IMR-90 (cell line): ENCODE data around the gene RNF186. TPM values are rescaled to one million over a fixed set of nuclear protein-coding genes. Genes with fewer than 3 reads are reported as not detected.

Experiments used
- ATAC-seq: fragments of 200-7000 bp; cut with Tn5 transposase; 2 replicates; pipeline ENCODE4 v1.9.1; 2020; ENCODE audit warnings: low read depth, mild to moderate bottlenecking, moderate library complexity
- BruUV-seq: library from RNA; stranded (reverse); fragments of 400-500 nt; replicated peaks from 2 replicates; lab custom pipeline; 2021; lab: Mats Ljungman, UMichigan
- CTCF ChIA-PET: fragments of 300-600 bp; formaldehyde crosslinking; extraction: SDS; loops from one replicate; lab custom pipeline; 2021; ENCODE audit warnings: antibody characterized with exemption; lab: Yijun Ruan, JAX
- POLR2A ChIA-PET: fragments of 300-600 bp; sonication (Branson Sonifier 250); formaldehyde crosslinking; loops from one replicate; lab custom pipeline; 2022; ENCODE audit warnings: antibody characterized with exemption; ENCODE audit not compliant: unreplicated experiment; lab: Charles Lee
- DNase-seq: peaks from one replicate; pipeline ENCODE4 v3.0.0; 2013
- H2AFZ ChIP-seq: replicated peaks from 2 replicates; pipeline ENCODE3; 2013; ENCODE audit warnings: low read length, mild to moderate bottlenecking; ENCODE audit not compliant: poor library complexity
- H2AK5ac ChIP-seq: 2 replicates; pipeline ENCODE4 v1.6.1; 2013; ENCODE audit warnings: low read depth, low read length, inconsistent platforms
- H2AK9ac ChIP-seq: replicated peaks from 2 replicates; pipeline ENCODE3; 2013; ENCODE audit warnings: mild to moderate bottlenecking, low read depth, low read length, moderate library complexity; ENCODE audit not compliant: poor library complexity
- H2BK120ac ChIP-seq: 2 replicates; pipeline ENCODE4 v1.6.1; 2013; ENCODE audit warnings: low read depth, low read length, inconsistent platforms
- H2BK15ac ChIP-seq: 3 replicates; pipeline ENCODE4 v1.6.1; 2013; ENCODE audit warnings: low read depth, low read length, inconsistent platforms
- H2BK20ac ChIP-seq: 2 replicates; pipeline ENCODE4 v1.6.1; 2013; ENCODE audit warnings: low read depth, mild to moderate bottlenecking, inconsistent platforms, low read length, moderate library complexity
- H2BK5ac ChIP-seq: 2 replicates; pipeline ENCODE4 v1.6.1; 2013; ENCODE audit warnings: mild to moderate bottlenecking, low read depth, low read length, inconsistent platforms; ENCODE audit not compliant: poor library complexity, severe bottlenecking
- H3K14ac ChIP-seq: replicated peaks from 2 replicates; pipeline ENCODE4 v1.6.1; 2013; ENCODE audit warnings: low read depth, low read length, inconsistent platforms
- H3K18ac ChIP-seq: 2 replicates; pipeline ENCODE4 v1.6.1; 2013; ENCODE audit warnings: low read depth, low read length, control low read depth
- H3K23ac ChIP-seq: 2 replicates; pipeline ENCODE4 v1.6.1; 2013; ENCODE audit warnings: low read depth, low read length, inconsistent platforms
- H3K27ac ChIP-seq: 2 replicates; pipeline ENCODE4 v1.5.1; 2013; ENCODE audit warnings: mild to moderate bottlenecking, control low read depth, low read length; ENCODE audit not compliant: insufficient read depth
- H3K27me3 ChIP-seq: 2 replicates; pipeline ENCODE4 v1.6.1; 2013; ENCODE audit warnings: low read length; ENCODE audit not compliant: control insufficient read depth, insufficient read depth
- H3K36me3 ChIP-seq: 2 replicates; pipeline ENCODE4 v1.6.1; 2013; ENCODE audit warnings: low read length, mixed read lengths; ENCODE audit not compliant: control insufficient read depth, insufficient read depth
- H3K4ac ChIP-seq: 2 replicates; pipeline ENCODE4 v1.6.1; 2013; ENCODE audit warnings: low read depth, low read length, inconsistent platforms
- H3K4me1 ChIP-seq: 2 replicates; pipeline ENCODE4 v1.6.1; 2013; ENCODE audit warnings: low read length, mixed read lengths; ENCODE audit not compliant: control insufficient read depth, insufficient read depth
- H3K4me2 ChIP-seq: 2 replicates; pipeline ENCODE4 v1.6.1; 2013; ENCODE audit warnings: low read depth, mild to moderate bottlenecking, control low read depth, low read length, moderate library complexity
- H3K4me3 ChIP-seq: 2 replicates; pipeline ENCODE4 v1.5.1; 2013; ENCODE audit warnings: low read depth, mild to moderate bottlenecking, control low read depth, low read length, moderate library complexity; ENCODE audit not compliant: insufficient read depth
- H3K56ac ChIP-seq: 2 replicates; pipeline ENCODE4 v1.6.1; 2013; ENCODE audit warnings: low read length, inconsistent platforms; ENCODE audit not compliant: insufficient read depth; ENCODE audit errors: extremely low read depth
- H3K79me1 ChIP-seq, 2 experiments: 2 replicates each; pipeline ENCODE4 v1.6.1; 2013; ENCODE audit warnings: low read length in 2 of 2, inconsistent platforms in 1 of 2, low read depth in 1 of 2
- H3K9ac ChIP-seq: 2 replicates; pipeline ENCODE4 v1.6.1; 2013; ENCODE audit warnings: low read depth, low read length, control low read depth
- H3K9me1 ChIP-seq: 2 replicates; pipeline ENCODE4 v1.6.1; 2013; ENCODE audit warnings: low read length, inconsistent platforms; ENCODE audit not compliant: insufficient read depth
- H3K9me3 ChIP-seq: 2 replicates; pipeline ENCODE4 v1.6.1; 2013; ENCODE audit warnings: low read length; ENCODE audit not compliant: control insufficient read depth, insufficient read depth
- H4K20me1 ChIP-seq: 2 replicates; pipeline ENCODE4 v1.6.1; 2013; ENCODE audit warnings: low read length, inconsistent platforms; ENCODE audit not compliant: insufficient read depth
- H4K5ac ChIP-seq: 2 replicates; pipeline ENCODE4 v1.6.1; 2013; ENCODE audit warnings: mild to moderate bottlenecking, low read depth, low read length, control low read depth
- H4K8ac ChIP-seq, 2 experiments: 2 replicates each; pipeline ENCODE4 v1.6.1; 2013; ENCODE audit warnings: low read depth in 2 of 2, low read length in 2 of 2, control low read depth in 1 of 2, inconsistent platforms in 1 of 2
- H4K91ac ChIP-seq: 2 replicates; pipeline ENCODE4 v1.6.1; 2013; ENCODE audit warnings: low read depth, low read length, inconsistent platforms; ENCODE audit not compliant: insufficient read depth
- BHLHE40 ChIP-seq: fragments of 150-350 bp; IDR thresholded peaks from 2 replicates; pipeline ENCODE4 v1.6.1; 2016; ENCODE audit warnings: mild to moderate bottlenecking, low read depth, low read length
- CEBPB ChIP-seq: IDR thresholded peaks from 2 replicates; pipeline ENCODE4 v1.6.1; 2012; ENCODE audit warnings: low read depth, low read length, improper control_type of control experiment
- CHD1 ChIP-seq: IDR thresholded peaks from 2 replicates; pipeline ENCODE4 v1.6.1; 2012; ENCODE audit warnings: low read depth, low read length, improper control_type of control experiment
- FOS ChIP-seq: fragments of 150-350 bp; IDR thresholded peaks from 2 replicates; pipeline ENCODE4 v1.6.1; 2016; ENCODE audit warnings: low read depth, low read length
- MAFK ChIP-seq: IDR thresholded peaks from 2 replicates; pipeline ENCODE4 v1.6.1; 2012; ENCODE audit warnings: low read depth, low read length, improper control_type of control experiment
- MAZ ChIP-seq: IDR thresholded peaks from 2 replicates; pipeline ENCODE4 v1.6.1; 2012; ENCODE audit warnings: low read depth, mild to moderate bottlenecking, low read length, improper control_type of control experiment, moderate library complexity, borderline replicate concordance
- MXI1 ChIP-seq: IDR thresholded peaks from 2 replicates; pipeline ENCODE4 v1.6.1; 2012; ENCODE audit warnings: low read depth, mild to moderate bottlenecking, low read length, moderate library complexity, borderline replicate concordance
- NFE2L2 ChIP-seq: fragments of 150-350 bp; IDR thresholded peaks from 2 replicates; pipeline ENCODE4 v1.6.1; 2016; ENCODE audit warnings: low read depth, mild to moderate bottlenecking, low read length
- POLR2A ChIP-seq: IDR thresholded peaks from 2 replicates; pipeline ENCODE4 v1.6.1; 2012; ENCODE audit warnings: mild to moderate bottlenecking, low read depth, low read length
- RAD21 ChIP-seq: IDR thresholded peaks from 2 replicates; pipeline ENCODE4 v1.6.1; 2012; ENCODE audit warnings: low read length, improper control_type of control experiment
- RCOR1 ChIP-seq: IDR thresholded peaks from 2 replicates; pipeline ENCODE4 v1.6.1; 2012; ENCODE audit warnings: mild to moderate bottlenecking, low read length, improper control_type of control experiment; ENCODE audit not compliant: insufficient replicate concordance
- SMC3 ChIP-seq: fragments of 150-350 bp; IDR thresholded peaks from 2 replicates; pipeline ENCODE4 v1.6.1; 2016; ENCODE audit warnings: low read depth, mild to moderate bottlenecking, antibody characterized with exemption, low read length, moderate library complexity
- WGBS, 2 experiments: methylation state at CpG; one replicate each; pipeline versions ENCODE4 v1.1.5 to v1.1.7; 2013; ENCODE audit warnings: missing lambda C conversion rate in 2 of 2; ENCODE audit not compliant: insufficient read length in 1 of 2; ENCODE audit errors: extremely low coverage in 2 of 2; 5-methylcytosine and 5-hydroxymethylcytosine counted together
- dilution Hi-C: fragments of 300-500 bp; cut with HindIII; formaldehyde crosslinking; loops from one replicate; pipeline ENCODE4 v1.14.3; 2018; ENCODE audit warnings: low sequenced_read_pairs; ENCODE audit not compliant: unreplicated experiment
- in situ Hi-C: fragments of 300-500 bp; cut with MboI; formaldehyde crosslinking; loops from 3 replicates; pipeline ENCODE4 v1.14.3; 2019; ENCODE audit warnings: low sequenced_read_pairs, inconsistent platforms, mixed read lengths
- intact Hi-C: fragments of 100-400 bp; cut with micrococcal nuclease; formaldehyde crosslinking; loops from 2 replicates; pipeline ENCODE4 v1.10.0; 2022
- polyA plus RNA-seq, 3 experiments: library from polyadenylated mRNA; depleted of rRNA; stranded (reverse); fragments of >200 nt; gene quantifications; 2 replicates each; pipeline ENCODE4 v1.2.3, GENCODE V29; 2012; ENCODE audit warnings: low replicate concordance in 1 of 3
- total RNA-seq: library from RNA; depleted of rRNA; stranded (reverse); fragments of >200 nt; gene quantifications from 2 replicates; pipeline ENCODE4 v1.2.3, GENCODE V29; 2012
- TF ChIP-seq, protein P1 (sequence below): conservative IDR thresholded peaks from 2 replicates; pipeline ENCODE4 v1.5.1; 2012; ENCODE audit warnings: mild to moderate bottlenecking, low read depth, low read length, improper control_type of control experiment

RNF186 gene
- total and polyA plus RNA-seq, 2 of the 4 experiments (the other 2 are of a cell fraction) = not detected

DNA sequence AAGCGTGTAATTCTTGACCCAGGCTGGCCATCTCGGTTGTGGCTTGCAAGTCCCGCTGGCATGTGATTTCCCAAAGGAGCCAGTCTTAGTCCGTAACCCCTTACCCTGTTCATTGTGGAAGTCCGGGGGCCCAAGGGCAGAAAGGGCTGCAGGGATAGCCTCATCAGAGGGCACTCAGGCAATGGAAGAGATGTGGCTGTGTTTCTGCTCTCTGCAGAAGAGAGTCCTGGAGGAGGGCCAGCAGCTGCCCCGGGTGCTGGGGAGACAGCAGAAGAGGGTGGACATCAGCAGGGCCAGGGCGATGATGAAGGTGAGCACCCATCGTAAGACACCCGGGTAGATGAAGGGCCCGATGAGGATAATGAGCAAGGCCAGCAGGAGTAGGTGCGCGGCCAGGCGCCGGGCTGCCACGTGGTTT lies 830 bp downstream of the RNF186 start:
- no peak overlapping the region for H3K56ac ChIP-seq
- no peak for TF ChIP-seq NFE2L2
- no peak for TF ChIP-seq SMC3
- no peak for TF ChIP-seq CEBPB
- TF ChIP-seq MAZ = no peak
- TF ChIP-seq MAFK = no peak
- TF ChIP-seq, protein P1, sequence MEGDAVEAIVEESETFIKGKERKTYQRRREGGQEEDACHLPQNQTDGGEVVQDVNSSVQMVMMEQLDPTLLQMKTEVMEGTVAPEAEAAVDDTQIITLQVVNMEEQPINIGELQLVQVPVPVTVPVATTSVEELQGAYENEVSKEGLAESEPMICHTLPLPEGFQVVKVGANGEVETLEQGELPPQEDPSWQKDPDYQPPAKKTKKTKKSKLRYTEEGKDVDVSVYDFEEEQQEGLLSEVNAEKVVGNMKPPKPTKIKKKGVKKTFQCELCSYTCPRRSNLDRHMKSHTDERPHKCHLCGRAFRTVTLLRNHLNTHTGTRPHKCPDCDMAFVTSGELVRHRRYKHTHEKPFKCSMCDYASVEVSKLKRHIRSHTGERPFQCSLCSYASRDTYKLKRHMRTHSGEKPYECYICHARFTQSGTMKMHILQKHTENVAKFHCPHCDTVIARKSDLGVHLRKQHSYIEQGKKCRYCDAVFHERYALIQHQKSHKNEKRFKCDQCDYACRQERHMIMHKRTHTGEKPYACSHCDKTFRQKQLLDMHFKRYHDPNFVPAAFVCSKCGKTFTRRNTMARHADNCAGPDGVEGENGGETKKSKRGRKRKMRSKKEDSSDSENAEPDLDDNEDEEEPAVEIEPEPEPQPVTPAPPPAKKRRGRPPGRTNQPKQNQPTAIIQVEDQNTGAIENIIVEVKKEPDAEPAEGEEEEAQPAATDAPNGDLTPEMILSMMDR = no peak
- no peak for TF ChIP-seq BHLHE40
- no peak for TF ChIP-seq MXI1
- TF ChIP-seq RCOR1 = no peak
- TF ChIP-seq FOS = no peak
- no peak for TF ChIP-seq POLR2A
- TF ChIP-seq RAD21 = no peak
- TF ChIP-seq CHD1 = no peak
- ATAC-seq (no peak), DNase-seq (no peak)
- H3K9ac ChIP-seq = no peak overlapping the region
- H2BK120ac ChIP-seq = no peak overlapping the region
- no peak overlapping the region for H4K5ac ChIP-seq
- 83% methylated on average over 7 of the region's 15 CpGs; no CpG with 5 or more reads in 1 of the 2 experiments for WGBS, 2 experiments
- H2BK20ac ChIP-seq = no peak overlapping the region
- no peak overlapping the region for H3K23ac ChIP-seq
- H3K27me3 ChIP-seq = peaks cover 22% of the 10 kb centered on the region
- H2BK15ac ChIP-seq = no peak overlapping the region
- in situ Hi-C loops (no loop called here), intact Hi-C loops (no loop called here), dilution Hi-C loops (no loop called here)
- H3K79me1 ChIP-seq = no peaks in the 10 kb centered on the region
- H3K4me1 ChIP-seq = no peaks in the 10 kb centered on the region
- no peaks in the 10 kb centered on the region for H3K9me3 ChIP-seq
- H4K20me1 ChIP-seq = no peaks in the 10 kb centered on the region
- no peak overlapping the region for H4K8ac ChIP-seq
- POLR2A ChIA-PET = no interaction called here
- H3K4me2 ChIP-seq = no peak overlapping the region
- H3K36me3 ChIP-seq = no peaks in the 10 kb centered on the region
- H3K4me3 ChIP-seq = no peak overlapping the region
- no peak overlapping the region for H2AFZ ChIP-seq
- H2AK5ac ChIP-seq = no peak overlapping the region
- H4K91ac ChIP-seq = no peak overlapping the region
- H3K4ac ChIP-seq = no peak overlapping the region
- no peak overlapping the region for H3K14ac ChIP-seq
- H2BK5ac ChIP-seq = no peak overlapping the region
- CTCF ChIA-PET = no interaction called here
- H3K18ac ChIP-seq = no peak overlapping the region
- no TSS peak for BruUV-seq
- no peak overlapping the region for H2AK9ac ChIP-seq
- H3K27ac ChIP-seq = no peak overlapping the region
- no peaks in the 10 kb centered on the region for H3K9me1 ChIP-seq
